OCI-LY3 (cell line): Measurements from ENCODE around the gene PDE9A.

Experiments
- EZH2phosphoT487 ChIP-seq: fragments of 200-600 bp; shearing (Covaris generic); IDR thresholded peaks from 2 replicates; pipeline ENCODE4 v1.6.1; 2018; ENCODE audit warnings: antibody characterized with exemption, mixed run types, low read depth
- TF ChIP-seq, protein P1 (sequence below): fragments of 200-600, 300-600 bp; sonication (generic); IDR thresholded peaks from 2 replicates; pipeline ENCODE4 v1.5.1; 2014; ENCODE audit warnings: antibody characterized with exemption, low read length, low read depth

DNA sequence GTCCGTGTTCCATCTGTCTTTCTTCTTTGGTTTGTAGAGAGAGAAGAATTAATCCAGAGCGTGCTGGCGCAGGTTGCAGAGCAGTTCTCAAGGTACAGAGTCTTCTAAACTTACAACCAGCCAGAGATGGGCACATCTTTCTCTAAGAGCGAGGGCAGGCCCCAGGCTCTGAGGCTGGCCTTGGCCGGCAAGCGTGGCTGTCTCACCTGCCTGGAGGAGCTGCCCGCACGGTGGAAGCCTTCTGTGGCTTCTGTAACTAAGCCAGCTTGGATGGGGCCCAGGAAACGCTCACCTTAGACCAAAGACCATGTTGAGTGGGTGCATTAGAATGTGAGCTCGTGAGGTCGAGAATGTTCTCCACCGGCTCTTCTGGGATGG lies 78.6 kb downstream of the PDE9A start:
- TF ChIP-seq, protein P1, sequence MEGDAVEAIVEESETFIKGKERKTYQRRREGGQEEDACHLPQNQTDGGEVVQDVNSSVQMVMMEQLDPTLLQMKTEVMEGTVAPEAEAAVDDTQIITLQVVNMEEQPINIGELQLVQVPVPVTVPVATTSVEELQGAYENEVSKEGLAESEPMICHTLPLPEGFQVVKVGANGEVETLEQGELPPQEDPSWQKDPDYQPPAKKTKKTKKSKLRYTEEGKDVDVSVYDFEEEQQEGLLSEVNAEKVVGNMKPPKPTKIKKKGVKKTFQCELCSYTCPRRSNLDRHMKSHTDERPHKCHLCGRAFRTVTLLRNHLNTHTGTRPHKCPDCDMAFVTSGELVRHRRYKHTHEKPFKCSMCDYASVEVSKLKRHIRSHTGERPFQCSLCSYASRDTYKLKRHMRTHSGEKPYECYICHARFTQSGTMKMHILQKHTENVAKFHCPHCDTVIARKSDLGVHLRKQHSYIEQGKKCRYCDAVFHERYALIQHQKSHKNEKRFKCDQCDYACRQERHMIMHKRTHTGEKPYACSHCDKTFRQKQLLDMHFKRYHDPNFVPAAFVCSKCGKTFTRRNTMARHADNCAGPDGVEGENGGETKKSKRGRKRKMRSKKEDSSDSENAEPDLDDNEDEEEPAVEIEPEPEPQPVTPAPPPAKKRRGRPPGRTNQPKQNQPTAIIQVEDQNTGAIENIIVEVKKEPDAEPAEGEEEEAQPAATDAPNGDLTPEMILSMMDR: no peak
- TF ChIP-seq EZH2phosphoT487: no peak
